Stomach (tissue), 9 donors: ENCODE measurements around the gene LRIT2. TPM values are rescaled to one million over a fixed set of nuclear protein-coding genes. Genes with fewer than 3 reads are reported as not detected.

Experiments used
- DNase-seq, 2 donors: peaks; one replicate each; pipeline versions ENCODE4 v3.0.0 to v3.0.0-alpha.2; 2013 to 2019
- H3K27ac ChIP-seq, 5 donors: fragments of 200-600 bp in 4 of 5; sonication (generic) in 4 of 5; one replicate each; pipeline ENCODE4 v1.5.1; 2013 to 2019; ENCODE audit warnings: mild to moderate bottlenecking in 1 of 5, moderate library complexity in 1 of 5
- H3K27me3 ChIP-seq, 3 donors: fragments of 200-600 bp; sonication (generic); one replicate each; pipeline ENCODE4 v1.5.1; 2017 to 2019; ENCODE audit warnings: mixed run types in 1 of 3
- H3K36me3 ChIP-seq, 4 donors: fragments of 200-600 bp; sonication (generic); 1 replicate in 3 of 4; 2 replicates in 1 of 4; pipeline ENCODE4 v1.5.1; 2016 to 2019
- H3K4me1 ChIP-seq, 4 donors: fragments of 200-600 bp; sonication (generic); one replicate each; pipeline ENCODE4 v1.5.1; 2016 to 2019
- H3K4me3 ChIP-seq, 4 donors: fragments of 200-600 bp; sonication (generic) in 3 of 4; one replicate each; pipeline ENCODE4 v1.5.1; 2016 to 2019; ENCODE audit warnings: mild to moderate bottlenecking in 1 of 4
- H3K9me3 ChIP-seq, 4 donors: fragments of 200-600 bp; sonication (generic); one replicate each; pipeline ENCODE4 v1.5.1; 2016 to 2019
- CTCF ChIP-seq, 7 experiments: fragments of 450-650 bp in 4 of 7; fragments of 200-600 bp in 3 of 7; sonication (generic) in 3 of 7; IDR thresholded peaks; one replicate each; pipeline ENCODE4 v1.5.1; 2016 to 2019; ENCODE audit warnings: antibody characterized with exemption in 7 of 7, control low read depth in 2 of 7, mild to moderate bottlenecking in 1 of 7
- EP300 ChIP-seq: sonication (generic); formaldehyde crosslinking; IDR thresholded peaks from one replicate; pipeline ENCODE4 v1.6.1; 2017; ENCODE audit warnings: antibody characterized with exemption
- POLR2A ChIP-seq, 4 donors: fragments of 450-650 bp; IDR thresholded peaks; one replicate each; pipeline ENCODE4 v1.6.1; 2016; ENCODE audit warnings: antibody characterized with exemption in 4 of 4, control low read depth in 2 of 4, mild to moderate bottlenecking in 1 of 4, moderate library complexity in 1 of 4
- POLR2AphosphoS5 ChIP-seq, 3 donors: sonication (generic); formaldehyde crosslinking; IDR thresholded peaks; one replicate each; pipeline ENCODE4 v1.6.1; 2016; ENCODE audit warnings: antibody characterized with exemption in 3 of 3
- WGBS, 5 donors: extraction: QIAGEN DNeasy Blood & Tissue Kit in 3 of 5; methylation state at CpG; one replicate each; pipeline versions ENCODE4 v1.1.5 to v1.1.7; 2013 to 2018; 5-methylcytosine and 5-hydroxymethylcytosine counted together
- intact Hi-C: fragments of 100-400 bp; cut with DNase I; formaldehyde crosslinking; loops from one replicate; pipeline ENCODE4 v1.15.1; 2023; ENCODE audit warnings: low total_unique reads
- polyA plus RNA-seq, 3 donors: library from polyadenylated mRNA; stranded (reverse); fragments of 200-250 nt; gene quantifications; one replicate each; pipeline ENCODE4 v1.2.3, GENCODE V29; 2013
- total RNA-seq, 5 donors: library from RNA; depleted of rRNA; stranded (reverse); fragments of >200 nt; gene quantifications; one replicate each; pipeline versions ENCODE4 v1.1.0 to v1.2.3, GENCODE V29; 2014 to 2016
- donor health status: healthy with polysubstance abuse.
- donor health status: Bipolar disorder and iron deficiency.
- donor health status: healthy.

The LRIT2 gene
- total and polyA plus RNA-seq, 8 donors, result not detected

GRCh38 chr10:84267503-84268126, 42.3 kb upstream of the LRIT2 start:
- no peak overlapping the region for H3K4me3 ChIP-seq
- no peak overlapping the region for H3K27ac ChIP-seq
- H3K4me1 ChIP-seq, result peaks cover 0 to 16% (median 8%) of the 10 kb centered on the region in 4 donors
- 34 to 48% (median 39%) methylated on average over 7 of the region's 7 CpGs for WGBS, 5 donors
- no peaks in the 10 kb centered on the region for H3K36me3 ChIP-seq
- no peaks in the 10 kb centered on the region for H3K9me3 ChIP-seq
- peaks cover 0 to 12% (median 0%) of the 10 kb centered on the region in 3 donors for H3K27me3 ChIP-seq
- peak in 3 of 7 experiments; percentile 31 to 43 (median 36) for TF ChIP-seq CTCF (IDR thresholded peaks at IDR 0.05)
- no peak for TF ChIP-seq POLR2A (IDR thresholded peaks at IDR 0.05)
- DNase-seq, result peak; percentile 48 to 59
- intact Hi-C loops, result loop anchor here (10.0 kb wide), 1 partner anchor 87 kb away; no protein-coding TSS in a partner anchor

- WGBS, 5 donors, result 57 to 72% (median 67%) methylated on average over 4 of the region's 4 CpGs
- Histone ChIP-seq H3K4me3 (no peak overlapping the region), H3K9me3 (no peaks in the 10 kb centered on the region), H3K4me1 (peaks cover 0 to 8% (median 5%) of the 10 kb centered on the region in 4 donors), H3K36me3 (no peaks in the 10 kb centered on the region), H3K27me3 (peaks cover 0 to 26% (median 0%) of the 10 kb centered on the region in 3 donors), H3K27ac (no peak overlapping the region)
- no peak for TF ChIP-seq POLR2AphosphoS5 (IDR thresholded peaks at IDR 0.05)
- no peak for TF ChIP-seq POLR2A (IDR thresholded peaks at IDR 0.05)
- no peak for TF ChIP-seq EP300
- TF ChIP-seq CTCF (IDR thresholded peaks at IDR 0.05), result no peak
- DNase-seq, result no peak
- intact Hi-C loops, result loop anchor here (10.0 kb wide), 1 partner anchor 89 kb away; no protein-coding TSS in a partner anchor
Measured at GRCh38 chr10:84265418-84265817, 40.1 kb upstream of the LRIT2 start.

GRCh38 chr10:84264611-84265141, 39.3 kb upstream of the LRIT2 start:
- peak; percentile 74 to 84 for DNase-seq
- H3K27me3 ChIP-seq, result peaks cover 0 to 30% (median 0%) of the 10 kb centered on the region in 3 donors
- peak in 5 of 7 experiments; percentile 77 to 94 (median 91) for TF ChIP-seq CTCF (IDR thresholded peaks at IDR 0.05)
- no peak for TF ChIP-seq EP300
- H3K9me3 ChIP-seq, result no peaks in the 10 kb centered on the region
- no peak overlapping the region for H3K27ac ChIP-seq
- H3K4me1 ChIP-seq, result peaks cover 0 to 6% (median 5%) of the 10 kb centered on the region in 4 donors
- WGBS, 5 donors, result 2 to 4% (median 3%) methylated on average over 11 of the region's 11 CpGs
- no peaks in the 10 kb centered on the region for H3K36me3 ChIP-seq
- H3K4me3 ChIP-seq, result no peak overlapping the region
- intact Hi-C loops, result loop anchor here (5.0 to 10.0 kb wide), 2 partner anchors 90 to 273 kb away; no protein-coding TSS in a partner anchor

GRCh38 chr10:84263716-84264115, 38.4 kb upstream of the LRIT2 start:
- intact Hi-C loops, result loop anchor here (5.0 to 10.0 kb wide), 2 partner anchors 91 to 274 kb away; no protein-coding TSS in a partner anchor
- Histone ChIP-seq H3K27ac (no peak overlapping the region), H3K4me3 (no peak overlapping the region), H3K4me1 (peaks cover 0 to 6% (median 5%) of the 10 kb centered on the region in 4 donors), H3K27me3 (peaks cover 0 to 33% (median 0%) of the 10 kb centered on the region in 3 donors), H3K9me3 (no peaks in the 10 kb centered on the region), H3K36me3 (no peaks in the 10 kb centered on the region)
- 73 to 91% (median 87%) methylated on average over 5 of the region's 5 CpGs for WGBS, 5 donors
- TF ChIP-seq POLR2AphosphoS5 (IDR thresholded peaks at IDR 0.05) (no peak), EP300 (no peak), POLR2A (IDR thresholded peaks at IDR 0.05) (no peak), CTCF (IDR thresholded peaks at IDR 0.05) (no peak)
- DNase-seq, result no peak
